NCI-H2081 (cell line): ENCODE results near the gene UBXN7.
"Not testable (repeated sequence)": the region's sequence is repeated elsewhere in the genome, so short reads cannot be mapped to it uniquely, and the experiment has no call there.

Experiments used
- DNase-seq, 2 experiments: peaks; one replicate each; lab custom pipeline; 2025; lab: John Stamatoyannopoulos, UW

The UBXN7 gene, protein sequence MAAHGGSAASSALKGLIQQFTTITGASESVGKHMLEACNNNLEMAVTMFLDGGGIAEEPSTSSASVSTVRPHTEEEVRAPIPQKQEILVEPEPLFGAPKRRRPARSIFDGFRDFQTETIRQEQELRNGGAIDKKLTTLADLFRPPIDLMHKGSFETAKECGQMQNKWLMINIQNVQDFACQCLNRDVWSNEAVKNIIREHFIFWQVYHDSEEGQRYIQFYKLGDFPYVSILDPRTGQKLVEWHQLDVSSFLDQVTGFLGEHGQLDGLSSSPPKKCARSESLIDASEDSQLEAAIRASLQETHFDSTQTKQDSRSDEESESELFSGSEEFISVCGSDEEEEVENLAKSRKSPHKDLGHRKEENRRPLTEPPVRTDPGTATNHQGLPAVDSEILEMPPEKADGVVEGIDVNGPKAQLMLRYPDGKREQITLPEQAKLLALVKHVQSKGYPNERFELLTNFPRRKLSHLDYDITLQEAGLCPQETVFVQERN

DNA sequence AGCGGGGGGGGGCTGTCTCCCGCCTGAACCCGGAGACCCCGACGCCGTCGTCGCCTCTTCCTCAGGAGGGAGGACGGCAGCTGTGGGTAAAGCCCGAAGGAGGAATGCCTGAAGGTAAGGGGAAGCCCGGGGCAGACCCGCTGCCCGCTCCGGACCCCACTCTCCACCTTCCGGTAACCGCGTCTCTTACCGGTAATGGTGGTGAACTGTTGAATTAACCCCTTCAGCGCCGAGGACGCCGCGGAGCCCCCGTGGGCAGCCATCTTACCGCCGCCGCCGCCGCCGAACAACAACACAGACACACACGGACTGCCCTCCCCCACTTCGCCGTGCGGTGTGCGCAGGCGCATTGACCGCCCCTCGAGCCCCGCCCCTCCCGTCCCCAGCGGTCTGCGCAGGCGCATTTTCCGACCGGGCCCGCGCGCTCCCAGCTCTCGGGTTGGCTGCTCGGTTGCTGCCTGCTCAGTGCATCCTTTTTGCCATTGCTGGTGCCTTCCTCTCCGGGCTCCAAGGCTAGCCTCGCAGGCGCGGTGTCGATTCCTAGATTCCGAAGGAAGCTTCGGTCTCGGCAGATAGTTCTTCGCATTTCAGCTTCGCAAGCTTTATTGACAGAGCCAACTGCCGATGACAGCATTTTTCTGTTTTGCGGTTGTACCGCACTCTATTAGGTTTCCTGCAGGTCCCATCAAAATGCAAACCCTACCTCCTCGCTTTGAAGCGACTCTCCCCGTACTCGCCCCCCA is at the start of gene UBXN7:
Gene UBXN7, minus strand, starts transcription at position 291 of the 743 bp plus-strand sequence. Its CDS starts 28 bp downstream, at position 263.
- peak; percentile 95 to 97 for DNase-seq

DNA sequence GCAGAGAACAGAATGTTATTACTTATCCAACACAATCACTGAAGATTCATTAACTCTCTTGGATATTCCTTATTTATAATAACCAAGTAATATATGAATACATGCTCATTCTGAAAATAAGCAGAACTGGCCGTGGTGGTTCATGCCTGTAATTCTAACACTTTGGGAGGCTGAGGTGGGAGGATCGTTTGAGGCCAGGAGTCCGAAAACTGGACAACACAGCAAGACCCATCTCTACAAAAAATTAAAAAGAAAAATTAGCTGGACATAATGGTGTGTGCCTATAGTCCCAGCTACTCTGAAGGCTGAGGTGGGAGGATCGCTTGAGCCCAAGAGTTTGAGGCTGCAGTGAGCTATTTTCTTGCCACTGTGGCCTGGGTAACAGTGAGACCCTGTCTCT is 45.5 kb upstream of the UBXN7 start:
- DNase-seq: no peak

DNA sequence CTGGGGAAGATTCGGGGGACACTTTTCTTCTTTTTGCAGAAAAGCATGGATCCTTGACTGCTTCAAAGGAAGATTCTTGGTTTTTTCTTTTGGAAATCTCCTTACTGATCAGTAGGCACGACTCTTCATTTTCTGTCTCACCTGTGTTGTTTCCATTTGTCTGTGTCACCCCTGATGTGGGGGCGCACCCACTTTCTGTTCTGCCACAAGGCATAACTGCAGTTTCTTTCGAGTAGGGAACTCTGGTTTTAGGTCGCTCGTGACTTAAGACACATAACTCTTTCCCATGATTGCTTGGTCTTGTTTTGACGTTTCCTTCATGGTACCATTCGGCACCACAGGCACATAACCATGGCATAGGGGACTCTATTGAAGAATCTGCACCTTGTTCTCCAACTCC is 40.1 kb upstream of the UBXN7 start:
- no peak for DNase-seq

DNA sequence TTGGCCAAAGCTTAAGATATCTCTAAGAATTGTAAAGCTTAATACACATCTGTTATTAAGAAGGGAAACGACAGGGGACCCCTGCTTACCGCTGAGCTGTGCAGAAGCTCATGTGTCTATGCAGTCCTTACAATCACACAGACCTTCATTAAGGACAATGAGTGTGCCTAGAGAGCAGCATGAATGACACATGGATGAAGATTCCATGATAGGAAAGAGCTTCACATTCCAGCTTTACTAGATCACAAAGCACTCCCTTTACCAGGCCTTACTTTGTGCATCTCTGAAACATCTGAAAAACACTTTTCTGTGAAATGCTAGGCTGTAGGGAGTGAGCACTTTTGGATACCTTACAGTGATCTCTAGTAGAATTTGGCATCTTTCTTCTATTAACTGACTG is 39.3 kb upstream of the UBXN7 start:
- no peak for DNase-seq

DNA sequence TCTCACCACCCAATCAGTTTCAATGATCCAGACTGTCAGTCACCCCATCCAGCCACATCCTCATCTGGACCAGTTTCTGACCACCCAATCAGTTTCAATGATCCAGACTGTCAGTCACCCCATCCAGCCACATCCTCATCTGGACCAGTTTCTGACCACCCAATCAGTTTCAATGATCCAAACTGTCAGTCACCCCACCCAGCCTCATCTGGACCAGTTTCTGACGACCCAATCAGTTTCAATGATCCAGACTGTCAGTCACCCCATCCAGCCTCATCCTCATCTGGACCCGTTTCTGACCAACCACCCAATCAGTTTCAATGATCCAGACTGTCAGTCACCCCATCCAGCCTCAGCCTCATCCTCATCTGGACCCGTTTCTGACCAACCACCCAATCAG is 38.0 kb upstream of the UBXN7 start:
- not testable (repeated sequence) for DNase-seq

DNA sequence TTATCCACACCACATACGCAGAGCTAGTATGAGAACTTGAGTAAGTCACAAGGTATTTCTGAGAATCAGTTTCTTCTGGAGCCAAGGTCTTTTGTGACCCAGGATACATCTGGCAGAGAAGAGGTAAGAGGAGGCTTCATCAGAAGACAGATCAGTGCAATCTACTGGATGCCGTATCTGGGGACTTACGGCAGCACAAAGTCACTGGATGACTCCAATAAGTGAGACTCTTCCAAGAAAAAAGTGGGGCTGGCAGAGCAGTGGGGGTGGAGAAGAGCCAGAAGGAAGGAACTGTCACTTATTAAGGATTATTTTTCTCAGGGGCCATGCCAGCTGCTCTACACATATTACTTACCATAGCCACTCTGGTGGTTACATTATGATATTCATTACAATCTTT is 31.6 kb upstream of the UBXN7 start:
- no peak for DNase-seq

DNA sequence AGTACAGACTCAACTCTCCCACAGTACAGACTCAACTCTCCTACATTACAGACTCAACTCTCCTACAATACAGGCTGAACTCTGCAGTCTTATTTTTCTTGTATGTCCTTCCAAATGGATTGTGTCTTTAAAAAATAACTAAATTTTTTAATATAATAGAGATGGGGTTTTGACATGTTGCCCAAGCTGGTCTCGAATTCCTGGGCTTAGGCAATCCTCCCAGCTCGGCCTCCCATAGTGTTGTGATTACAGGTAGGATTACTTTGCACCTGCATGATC is 31.2 kb upstream of the UBXN7 start:
- no peak for DNase-seq

DNA sequence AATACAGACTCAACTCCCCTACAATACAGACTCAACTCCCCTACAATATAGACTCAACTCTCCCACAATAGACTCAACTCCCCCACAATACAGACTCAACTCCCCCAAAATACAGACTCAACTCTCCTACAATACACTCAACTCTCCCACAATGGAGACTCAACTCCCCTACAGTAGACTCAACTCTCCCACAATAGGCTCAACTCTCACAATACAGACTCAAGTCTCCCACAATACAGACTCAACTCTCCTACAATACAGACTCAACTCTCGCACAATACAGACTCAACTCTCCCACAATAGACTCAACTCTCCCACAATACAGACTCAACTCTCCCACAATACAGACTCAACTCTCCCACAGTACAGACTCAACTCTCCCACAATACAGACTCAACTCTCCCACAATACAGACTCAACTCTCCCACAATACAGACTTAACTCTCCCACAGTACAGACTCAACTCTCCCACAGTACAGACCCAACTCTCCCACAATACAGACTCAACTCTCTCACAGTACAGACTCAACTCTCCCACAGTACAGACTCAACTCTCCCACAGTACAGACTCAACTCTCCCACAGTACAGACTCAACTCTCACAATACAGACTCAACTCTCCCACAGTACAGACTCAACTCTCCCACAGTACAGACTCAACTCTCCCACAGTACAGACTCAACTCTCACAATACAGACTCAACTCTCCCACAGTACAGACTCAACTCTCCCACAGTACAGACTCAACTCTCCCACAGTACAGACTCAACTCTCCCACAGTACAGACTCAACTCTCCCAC is 30.7 kb upstream of the UBXN7 start:
- not testable (repeated sequence) for DNase-seq

DNA sequence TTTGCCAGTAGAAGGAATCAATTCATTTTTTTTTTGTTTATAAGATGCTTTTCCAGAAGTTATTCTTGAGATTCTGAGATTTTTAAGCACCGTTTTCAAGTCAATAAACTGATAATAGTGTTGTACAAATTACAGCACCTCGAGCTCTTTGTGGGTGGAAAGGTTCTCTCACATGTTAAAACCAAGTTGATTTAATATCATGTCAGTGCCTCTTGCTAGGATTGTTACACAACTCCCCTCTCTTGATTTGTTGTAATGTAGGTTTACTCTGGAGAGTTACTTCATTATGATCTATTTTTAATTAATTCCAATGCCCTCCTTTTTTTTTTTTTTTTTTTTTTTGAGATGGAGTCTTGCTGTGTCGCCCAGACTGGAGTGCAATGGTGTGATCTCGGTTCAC is 25.8 kb upstream of the UBXN7 start:
- no peak for DNase-seq

DNA sequence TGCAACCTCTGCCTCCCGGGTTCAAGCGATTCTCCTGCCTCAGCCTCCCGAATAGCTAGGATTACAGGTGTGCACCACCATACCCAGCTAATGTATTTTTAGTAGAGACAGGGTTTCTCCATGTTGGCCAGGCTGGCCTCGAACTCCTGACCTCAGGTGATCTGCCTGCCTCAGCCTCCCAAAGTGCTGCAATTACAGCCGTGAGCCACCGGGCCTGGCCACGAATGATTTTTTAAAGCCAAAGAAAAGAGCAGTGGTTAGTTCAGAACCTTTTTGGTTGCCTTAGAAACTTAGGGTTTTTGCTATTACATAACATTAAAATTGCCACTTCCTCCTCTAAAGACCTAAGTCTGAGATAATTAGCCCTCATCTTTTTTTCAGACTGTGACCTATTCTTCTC is 25.2 kb upstream of the UBXN7 start:
- DNase-seq: not testable (repeated sequence)

DNA sequence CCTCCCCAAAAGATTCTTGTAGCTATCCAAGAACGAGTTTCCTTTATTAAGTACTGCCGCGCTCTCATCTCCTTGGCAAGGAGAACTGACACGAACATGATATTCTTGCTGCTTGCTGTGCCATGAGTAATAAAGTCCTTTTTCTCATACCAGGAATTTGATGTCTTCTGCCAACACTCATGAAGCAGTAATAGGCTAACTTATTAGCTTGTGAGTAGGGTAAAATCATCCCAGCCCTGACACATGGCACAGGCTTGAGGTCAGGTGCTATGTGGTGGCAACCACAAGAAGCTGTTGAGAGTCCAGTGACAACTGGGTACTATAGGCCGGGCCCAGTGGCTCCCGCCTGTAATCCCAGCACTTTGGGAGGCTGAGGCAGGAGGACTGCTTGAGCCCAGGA is 22.7 kb upstream of the UBXN7 start:
- no peak for DNase-seq

DNA sequence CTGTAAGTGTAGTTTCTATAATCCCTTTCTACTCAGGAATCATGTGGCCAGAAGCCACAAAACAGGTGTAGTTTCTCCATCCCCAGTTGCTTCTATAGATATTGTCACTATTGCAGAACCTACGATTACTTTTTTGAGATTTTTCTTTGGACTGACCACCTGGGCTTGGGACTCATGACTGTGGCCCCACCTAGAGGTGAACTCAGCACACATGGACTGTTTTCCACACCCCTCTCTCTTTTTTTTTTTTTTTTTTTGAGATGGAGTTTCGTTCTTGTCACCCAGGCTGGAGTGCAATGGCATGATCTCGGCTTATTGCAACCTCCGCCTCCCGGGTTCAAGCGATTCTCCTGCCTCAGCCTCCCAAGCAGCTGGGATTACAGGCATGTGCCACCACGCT is 13.2 kb upstream of the UBXN7 start:
- DNase-seq: not testable (repeated sequence)

DNA sequence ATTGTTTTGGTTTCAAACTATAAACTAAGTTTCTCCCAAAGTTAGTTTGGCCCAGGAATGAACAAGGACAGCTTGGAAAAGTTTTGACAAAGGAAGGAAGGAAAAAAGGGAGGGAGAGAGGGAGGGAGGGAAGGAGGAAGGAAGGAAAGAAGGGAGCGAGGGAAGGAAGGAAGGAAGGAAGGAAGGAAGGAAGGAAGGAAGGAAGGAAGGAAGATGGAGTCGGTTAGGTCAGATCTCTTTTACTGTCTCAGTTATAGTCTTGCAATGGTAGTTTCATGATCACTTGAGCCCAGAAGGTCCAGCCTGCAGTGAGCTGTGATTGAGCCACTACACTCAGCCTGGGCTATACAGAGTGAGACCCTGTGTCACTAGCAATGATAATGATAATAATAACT is 12.3 kb upstream of the UBXN7 start:
- no peak for DNase-seq

DNA sequence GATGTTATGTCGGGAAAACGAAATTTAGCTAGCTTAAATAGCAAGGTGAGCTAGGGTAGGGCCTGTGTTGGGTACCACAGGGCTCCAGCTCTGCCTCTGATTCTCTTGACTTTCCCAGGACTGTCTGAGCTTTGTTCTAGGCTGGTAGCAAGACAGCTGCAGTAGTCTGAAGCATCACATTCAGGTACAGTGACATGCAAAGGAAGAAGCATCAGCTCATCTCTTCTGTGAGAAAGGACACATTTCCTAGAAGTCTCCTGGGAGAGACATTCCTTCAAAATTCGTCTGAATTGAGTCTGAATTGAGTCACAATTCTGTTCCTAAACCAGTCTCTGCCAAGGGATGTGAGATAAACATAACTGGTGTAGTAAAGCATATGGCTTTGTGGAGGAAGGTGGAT is 8.5 kb upstream of the UBXN7 start:
- DNase-seq: no peak

DNA sequence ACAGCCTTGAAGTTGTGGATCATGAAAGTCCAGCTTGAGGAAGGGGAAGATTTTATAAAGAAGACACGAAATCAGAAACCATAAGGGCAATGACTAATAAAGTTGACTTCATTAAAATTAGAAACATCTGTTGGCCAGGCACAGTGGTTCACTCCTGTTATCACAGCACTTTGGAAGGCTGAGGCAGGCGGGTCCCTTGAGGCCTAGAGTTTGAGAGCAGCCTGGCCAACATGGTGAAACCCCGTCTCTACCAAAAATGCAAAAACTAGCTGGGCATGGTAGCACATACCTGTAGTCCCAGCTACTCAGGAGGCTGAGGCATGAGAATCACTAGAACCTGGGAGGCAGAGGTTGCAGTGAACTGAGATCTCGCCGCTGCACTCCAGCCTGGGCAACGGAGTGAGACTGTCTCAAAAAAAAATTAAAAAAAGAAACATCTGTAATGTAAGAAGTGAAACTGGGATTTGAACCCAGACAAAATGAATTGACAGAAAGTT is 7.9 kb upstream of the UBXN7 start:
- no peak for DNase-seq

DNA sequence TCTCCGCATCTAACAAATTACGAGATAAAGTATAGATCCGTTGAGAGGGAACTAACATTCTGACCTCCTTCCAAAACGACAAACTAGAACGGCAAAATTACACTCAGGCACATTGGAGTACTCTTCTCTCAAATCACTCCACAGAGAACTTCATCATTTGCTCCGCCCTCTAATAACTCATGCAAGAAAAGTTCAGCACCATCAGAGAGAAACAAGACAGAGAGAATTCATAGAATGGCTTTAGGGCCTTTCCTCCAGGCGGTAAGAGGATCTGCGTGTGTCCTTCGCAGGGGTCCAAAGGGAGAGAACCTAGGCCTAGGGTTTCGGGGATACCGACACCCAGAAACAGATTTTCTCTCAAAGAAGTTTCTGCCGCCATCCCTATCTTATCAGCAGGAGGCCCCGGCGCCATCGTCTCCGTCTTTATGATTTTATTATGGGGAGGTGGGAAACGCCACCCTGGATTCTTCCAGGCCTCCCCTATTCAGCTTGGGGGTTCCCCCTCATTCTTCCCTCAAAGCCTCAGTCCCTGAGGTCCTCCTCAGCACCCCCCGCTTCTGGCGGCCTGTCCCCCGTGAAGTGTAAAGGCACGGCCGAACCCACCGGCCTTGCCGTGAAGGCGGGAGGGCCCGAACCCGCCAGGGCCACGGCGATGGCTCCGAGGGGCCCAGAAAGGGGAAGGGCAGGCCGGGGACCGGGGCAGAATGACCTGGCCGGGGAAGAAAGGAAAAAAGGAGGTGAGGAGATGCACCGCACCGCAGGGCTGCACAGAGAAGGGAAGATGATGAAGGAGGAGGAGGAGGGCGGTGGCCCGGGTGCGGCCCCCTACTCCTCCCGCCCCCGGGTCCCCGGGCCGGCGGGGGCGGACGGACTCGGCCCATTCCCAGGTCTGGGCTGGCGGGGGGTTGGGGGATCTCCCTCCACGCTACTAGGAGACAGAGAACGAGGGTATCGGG is 768 bp downstream of the UBXN7 start:
- DNase-seq: peak in 1 of 2 experiments; percentile 45

DNA sequence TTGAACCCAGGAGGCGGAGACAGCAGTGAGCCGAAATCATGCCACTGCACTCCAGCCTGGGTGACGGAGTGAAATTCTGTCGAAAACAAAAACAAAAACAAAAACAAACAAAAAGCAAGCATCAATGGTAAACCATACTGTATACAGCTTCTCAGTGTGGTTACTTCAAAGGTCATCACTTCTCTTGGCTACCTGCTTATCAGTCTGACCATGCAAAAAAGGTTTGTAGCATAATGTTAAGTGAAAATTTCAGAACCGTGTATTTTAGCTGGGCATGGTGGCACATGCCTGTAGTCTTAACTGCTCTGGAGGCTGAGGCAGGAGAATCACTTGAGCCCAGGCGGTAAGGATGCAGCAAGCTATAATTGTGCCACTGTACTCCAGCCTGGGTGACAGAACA is 4.2 kb downstream of the UBXN7 start:
- DNase-seq: no peak

DNA sequence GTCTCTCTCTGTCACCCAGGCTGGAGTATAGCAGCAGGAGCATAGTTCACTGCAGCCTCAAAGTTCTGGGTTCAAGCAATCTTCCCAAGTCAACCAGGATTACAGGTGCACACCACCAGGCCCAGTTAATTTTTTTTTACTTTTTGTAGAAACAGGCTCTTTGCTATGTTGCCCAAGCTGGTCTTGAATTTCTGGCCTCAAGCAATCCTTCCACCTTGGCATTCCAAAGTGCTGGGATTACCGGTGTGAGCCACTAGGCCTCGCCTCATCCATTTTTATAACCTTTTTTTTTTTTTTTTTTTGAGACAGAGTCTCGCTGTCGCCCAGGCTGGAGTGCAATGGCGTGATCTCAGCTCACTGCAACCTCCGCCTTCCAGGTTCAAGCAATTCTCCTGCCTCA is 7.8 kb downstream of the UBXN7 start:
- DNase-seq: not testable (repeated sequence)

DNA sequence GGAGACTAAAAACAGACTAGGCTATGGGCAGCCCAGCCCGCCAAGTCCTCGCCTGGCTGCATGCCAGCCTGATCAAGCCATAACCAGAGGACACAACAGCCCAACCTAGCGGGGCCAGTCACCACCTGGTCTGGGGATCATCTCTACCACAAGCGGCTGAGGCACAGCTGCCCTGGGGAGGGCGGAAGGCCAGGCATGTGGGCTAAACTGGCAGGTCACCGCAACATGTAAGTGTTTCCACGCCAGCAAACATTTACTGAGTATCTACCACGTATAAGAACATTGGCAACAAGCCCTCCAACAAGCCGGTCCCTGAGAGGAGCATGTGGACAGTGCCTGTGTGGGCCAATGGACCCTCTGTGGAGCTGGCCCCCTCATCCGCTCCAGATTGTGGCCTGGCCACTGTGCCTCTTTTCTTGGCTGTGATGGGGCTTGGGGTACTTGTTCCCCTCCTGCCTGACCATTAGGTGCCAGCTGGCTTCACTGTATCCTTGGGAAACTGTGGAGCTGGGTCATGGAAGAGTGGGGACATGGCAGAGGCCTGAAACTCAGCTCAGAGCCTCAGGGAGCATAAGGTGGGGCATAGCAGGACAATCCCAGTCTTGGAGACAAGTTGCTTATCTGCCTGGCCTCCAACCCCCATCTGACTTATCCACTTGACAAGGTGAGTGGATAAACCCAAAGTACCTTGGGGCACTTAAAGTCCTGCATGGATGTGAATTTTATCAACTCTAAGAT is 9.0 kb downstream of the UBXN7 start:
- DNase-seq: peak; percentile 18 to 60

DNA sequence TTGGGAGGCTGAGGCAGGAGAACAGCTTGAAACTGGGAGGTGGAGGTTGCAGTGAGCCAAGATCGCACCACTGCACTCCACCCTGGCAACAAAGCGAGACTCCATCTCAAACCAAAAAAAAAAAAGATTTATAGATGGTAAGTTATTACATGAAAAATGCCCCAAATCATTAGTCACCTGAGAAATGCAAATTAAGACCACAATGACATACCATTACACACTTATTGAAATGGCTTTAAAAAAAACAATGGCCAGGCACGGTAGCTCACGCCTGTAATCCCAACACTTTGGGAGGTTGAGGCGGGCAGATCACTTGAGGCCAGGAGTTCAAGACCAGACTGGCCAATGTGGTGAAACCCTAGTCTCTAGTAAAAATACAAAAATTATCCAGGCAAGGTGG is 10.6 kb downstream of the UBXN7 start:
- not testable (repeated sequence) for DNase-seq

DNA sequence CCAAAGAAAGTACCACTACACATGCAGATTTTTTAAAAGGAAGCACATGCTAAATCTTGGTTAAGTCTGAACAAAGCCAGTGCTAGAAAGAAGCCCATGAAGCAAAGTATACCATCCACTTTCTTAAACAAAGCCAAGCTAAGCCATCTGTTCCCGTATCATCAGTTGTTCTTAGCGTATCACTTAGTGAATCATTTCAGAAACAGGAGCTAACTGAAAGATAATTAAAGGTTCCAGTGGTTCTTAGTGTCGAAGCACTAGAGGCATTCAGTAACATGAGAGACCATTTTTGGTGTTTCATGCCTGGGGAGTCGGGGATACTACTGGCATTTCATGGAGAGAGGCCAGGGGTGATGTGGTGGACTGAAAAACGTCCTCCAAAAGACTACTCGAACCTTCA is 12.8 kb downstream of the UBXN7 start:
- no peak for DNase-seq
